Inflammatory macrophage (primary cell): ENCODE results near the gene ACAD8.
"Not testable (repeated sequence)": the region's sequence is repeated elsewhere in the genome, so short reads cannot be mapped to it uniquely, and the experiment has no call there.

Experiments
- DNase-seq, 2 donors: peaks; one replicate each; pipeline ENCODE4 v3.0.0-alpha.2; 2020 to 2022

ACAD8 gene

DNA sequence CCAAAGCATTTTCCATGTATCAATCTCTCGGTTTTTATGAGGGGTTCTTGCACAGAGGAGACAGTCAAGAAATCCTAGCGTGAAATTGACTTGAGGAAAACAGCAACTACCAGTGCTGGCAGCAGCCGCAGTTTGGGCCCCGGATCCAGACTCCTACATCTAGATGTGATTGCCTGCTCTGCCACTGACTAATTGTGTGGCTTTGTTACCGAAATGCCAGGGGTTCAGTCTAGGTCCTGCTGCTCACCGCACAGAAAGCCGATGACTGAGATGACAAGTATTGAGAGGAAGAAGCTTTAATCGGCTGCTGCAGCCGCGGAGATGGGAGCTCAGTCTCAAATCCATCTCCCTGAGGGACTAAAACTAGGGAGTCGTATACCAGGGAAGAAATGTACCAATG is 14.6 kb downstream of the ACAD8 start:
- no peak for DNase-seq

DNA sequence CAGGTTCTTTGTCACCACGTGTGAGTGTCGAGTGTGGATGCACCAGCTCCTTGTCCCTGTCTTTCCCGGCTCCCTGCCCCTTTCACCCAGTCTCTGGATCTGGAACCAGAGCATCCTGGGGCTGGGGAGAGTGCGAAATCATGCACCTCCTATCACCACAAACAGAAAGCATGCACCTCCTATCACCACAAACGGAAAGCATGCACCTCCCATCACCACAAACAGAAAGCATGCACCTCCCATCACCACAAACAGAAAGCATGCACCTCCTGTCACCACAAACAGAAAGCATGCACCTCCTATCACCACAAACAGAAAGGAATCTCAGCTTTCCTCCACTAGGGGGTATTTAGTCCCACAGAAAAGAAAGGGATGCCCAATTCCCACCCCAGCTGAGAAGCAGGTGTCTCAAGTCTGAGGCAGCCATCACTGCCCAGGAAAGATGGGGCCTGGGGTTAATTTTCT is 16.9 kb downstream of the ACAD8 start:
- DNase-seq = no peak

GRCh38 chr11:134271978-134272377 is 18.6 kb downstream of the ACAD8 start:
- no peak for DNase-seq

DNA sequence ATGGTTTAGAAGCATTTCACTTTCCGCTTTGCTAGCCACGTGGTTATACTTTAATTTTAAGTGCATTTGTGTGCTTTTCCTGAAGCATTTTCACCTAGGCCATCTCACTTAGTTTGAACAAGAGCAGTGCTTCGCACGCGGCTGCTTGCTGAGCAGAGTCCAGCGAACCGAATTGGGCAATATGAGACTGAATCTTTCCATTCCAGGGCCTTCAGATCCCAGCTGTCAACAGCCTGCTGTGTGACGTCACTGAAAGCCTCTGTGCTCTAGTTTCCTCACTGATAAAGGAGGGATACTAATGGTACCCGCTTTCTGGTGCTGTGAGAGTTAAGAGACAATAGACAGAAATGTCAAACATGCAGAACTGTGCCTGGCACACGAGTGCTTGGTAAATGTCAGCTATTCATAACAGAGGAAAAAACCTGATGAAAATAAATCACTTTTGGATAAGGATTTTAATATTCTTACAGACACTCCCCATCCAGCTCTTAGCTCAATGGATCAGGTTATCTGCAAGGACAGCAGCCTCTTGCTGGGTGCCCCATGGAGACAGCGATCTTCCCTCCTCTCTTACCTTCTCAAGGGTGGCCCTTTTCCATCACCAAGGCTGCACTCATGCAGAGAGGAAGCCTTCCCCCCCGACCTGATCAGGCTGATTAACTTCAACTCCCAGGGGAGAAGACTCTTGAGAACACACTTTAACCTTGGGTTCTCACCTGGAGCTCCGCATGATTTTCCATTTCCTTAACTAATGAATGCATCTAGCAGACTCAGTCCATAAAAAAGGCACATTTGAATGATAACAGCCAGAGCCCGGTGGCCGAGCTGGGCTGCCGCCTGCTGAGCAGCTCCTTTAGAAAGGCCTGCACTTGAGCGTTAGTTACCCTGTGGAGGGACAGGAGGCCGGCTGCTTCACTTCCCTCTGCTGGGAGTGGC is 19.3 kb downstream of the ACAD8 start:
- DNase-seq = no peak

DNA sequence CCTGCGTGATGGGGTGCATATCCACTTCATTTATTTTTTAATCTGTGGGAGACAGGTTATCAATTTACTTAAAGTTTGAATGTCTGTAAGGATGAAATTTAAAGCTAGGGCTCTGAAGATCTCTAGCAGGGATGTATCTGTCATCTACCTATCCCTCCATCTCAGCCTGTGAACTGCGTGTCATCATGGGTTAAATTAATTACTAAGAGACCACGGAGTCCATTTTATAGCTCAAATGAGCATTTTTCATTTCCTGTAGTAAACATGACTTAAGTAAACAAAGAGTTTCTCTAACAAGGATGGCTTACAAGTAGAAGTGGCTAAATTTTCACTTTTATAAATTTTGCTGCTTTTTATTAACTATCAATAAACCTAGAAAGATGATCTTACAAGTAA is 19.9 kb downstream of the ACAD8 start:
- no peak for DNase-seq

DNA sequence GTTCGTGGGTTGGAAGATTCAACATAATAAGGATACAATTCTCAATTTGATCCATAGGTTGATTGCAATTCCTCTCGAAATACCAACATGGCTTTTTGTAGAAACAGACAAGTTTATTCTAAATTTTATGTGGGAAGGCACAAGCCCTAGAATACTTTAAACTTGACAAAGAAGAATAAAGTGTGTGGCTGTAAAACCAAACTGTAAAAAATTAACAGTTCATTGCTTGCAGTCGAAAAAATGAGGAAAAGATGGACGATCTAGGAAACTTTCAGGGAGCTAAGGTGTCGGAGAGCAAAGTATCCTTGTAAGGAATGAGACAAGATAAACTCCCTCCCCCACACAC is 21.8 kb downstream of the ACAD8 start:
- no peak for DNase-seq

GRCh38 chr11:134275534-134276395 is 22.4 kb downstream of the ACAD8 start, which contains the start of gene GLB1L3:
Gene GLB1L3 (plus strand): TSS chr11:134276379. CDS start chr11:134276741, 362 bp downstream.
- peak; percentile 32 to 41 for DNase-seq

DNA sequence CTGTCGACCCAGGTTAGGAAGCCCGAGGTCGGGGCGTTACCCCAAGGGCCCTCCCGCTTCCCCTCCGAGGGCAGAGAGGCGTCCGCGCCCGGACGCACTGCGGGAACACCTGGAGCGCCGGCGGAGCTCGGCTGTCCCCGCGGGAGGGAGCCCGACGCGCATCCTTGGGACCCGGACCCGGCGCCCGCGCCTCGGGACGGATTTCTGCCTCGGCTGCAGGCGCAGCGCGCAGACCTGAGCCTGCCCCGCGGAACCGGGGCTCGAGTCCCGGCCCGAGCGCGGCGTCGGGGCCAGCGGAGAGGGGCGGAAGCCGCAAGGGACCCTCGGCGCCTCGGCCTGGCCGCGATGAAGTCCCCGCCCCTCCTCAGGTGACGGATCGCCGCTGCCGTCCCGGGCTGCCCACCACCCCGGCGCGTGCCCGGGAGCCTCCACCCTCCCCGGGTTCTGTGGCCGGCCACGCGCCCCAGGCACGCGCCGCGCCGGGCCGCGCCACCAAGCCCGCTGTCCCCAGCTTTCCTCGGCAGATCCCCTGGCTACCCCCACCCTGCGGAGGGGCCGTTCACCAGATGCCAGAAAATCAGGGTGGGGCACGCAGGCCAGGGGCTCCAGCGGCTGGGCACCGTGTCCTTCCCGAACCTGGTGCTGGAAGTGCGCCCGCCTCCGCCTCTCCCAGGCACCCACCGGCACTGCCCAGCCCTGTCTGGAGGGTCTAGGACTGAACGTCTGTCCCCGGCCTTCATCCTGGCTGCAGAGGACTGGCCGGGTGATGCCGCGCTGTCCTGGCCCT is 23.2 kb downstream of the ACAD8 start:
- DNase-seq = no peak

GRCh38 chr11:134277183-134278001 is 24.0 kb downstream of the ACAD8 start:
- DNase-seq = no peak

DNA sequence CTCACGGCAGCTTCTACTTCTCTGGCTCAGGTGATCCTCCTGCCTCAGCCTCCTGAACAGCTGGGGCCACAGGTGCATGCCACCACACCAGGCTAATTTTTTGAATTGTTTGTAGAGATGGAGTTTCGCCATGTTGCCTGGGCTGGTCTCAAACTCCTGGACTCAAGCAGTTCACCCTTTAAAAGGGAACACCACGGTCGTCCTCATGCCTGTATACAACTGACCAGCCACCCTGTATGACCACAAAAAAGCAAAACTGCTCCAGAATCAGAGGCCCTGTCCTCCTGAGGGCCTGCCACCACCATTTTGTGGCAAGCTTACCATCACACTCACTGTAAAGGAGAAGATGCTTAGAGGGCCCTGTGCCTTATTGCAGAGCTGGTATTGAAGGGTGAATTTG is 25.0 kb downstream of the ACAD8 start:
- DNase-seq = no peak

DNA sequence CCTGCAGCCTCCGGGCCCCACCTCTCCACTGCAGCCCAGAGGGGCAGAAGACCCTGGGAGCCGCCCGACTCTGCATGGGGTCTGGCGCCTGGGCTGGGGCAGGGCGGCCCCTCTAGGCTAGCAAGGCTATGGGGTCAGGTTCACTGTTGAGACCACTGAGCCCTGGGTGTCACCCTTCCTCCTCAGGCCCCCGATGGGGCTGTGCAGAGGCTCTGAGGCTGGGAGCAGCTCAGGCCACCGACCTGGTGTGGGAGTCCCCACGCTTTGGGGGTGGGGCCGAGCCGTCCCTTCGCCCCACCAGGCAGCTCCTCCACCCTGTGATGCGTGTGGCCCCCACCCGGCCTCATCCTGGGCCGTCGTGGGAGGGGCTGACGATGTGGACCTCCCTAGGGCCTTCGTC is 28.3 kb downstream of the ACAD8 start:
- not testable (repeated sequence) for DNase-seq

DNA sequence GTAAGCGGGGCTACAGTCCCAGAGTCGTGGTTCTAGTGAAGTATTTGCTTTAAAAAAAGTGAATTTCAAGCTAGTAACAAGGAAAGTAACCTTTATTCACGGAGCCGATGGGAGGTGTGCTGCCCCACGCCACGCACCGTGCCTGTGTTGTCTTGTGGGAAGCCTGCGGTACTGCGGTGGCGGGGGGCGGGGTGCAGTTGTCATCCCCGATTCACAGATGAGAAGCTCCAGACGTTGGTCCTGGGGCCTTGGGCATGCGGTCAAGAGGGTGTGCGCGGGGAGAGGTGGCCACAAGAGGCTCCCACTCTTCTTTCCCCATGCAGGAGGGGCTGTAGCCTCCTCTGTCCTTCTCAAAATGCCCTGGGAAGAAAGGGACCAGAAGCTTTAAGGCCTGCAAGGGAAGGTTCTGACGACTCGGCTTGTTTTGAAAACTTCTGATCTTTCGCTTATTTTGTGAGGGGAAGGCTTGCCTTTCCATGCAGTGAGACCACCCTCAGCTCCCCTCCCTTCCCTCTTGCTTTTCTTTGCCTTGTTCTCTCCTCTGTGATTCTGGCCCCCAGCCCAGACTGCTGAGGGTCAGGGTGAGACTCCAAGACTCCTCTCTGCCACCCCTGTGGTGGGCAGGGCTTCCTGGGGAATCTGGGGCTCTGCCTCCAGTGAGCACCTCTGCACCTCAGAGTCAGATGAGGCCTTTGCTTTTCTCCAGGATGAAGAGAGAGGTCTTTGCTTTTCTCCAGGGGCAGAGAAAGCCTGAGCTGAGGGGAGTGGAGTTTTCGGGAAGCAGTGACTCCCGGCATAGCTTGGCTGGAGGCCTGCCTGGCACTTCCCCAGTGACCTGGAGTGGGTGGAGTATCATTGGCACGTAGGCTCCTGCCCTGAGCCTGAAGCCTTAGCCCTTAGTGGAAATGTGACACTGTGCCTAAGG is 29.0 kb downstream of the ACAD8 start:
- no peak for DNase-seq

DNA sequence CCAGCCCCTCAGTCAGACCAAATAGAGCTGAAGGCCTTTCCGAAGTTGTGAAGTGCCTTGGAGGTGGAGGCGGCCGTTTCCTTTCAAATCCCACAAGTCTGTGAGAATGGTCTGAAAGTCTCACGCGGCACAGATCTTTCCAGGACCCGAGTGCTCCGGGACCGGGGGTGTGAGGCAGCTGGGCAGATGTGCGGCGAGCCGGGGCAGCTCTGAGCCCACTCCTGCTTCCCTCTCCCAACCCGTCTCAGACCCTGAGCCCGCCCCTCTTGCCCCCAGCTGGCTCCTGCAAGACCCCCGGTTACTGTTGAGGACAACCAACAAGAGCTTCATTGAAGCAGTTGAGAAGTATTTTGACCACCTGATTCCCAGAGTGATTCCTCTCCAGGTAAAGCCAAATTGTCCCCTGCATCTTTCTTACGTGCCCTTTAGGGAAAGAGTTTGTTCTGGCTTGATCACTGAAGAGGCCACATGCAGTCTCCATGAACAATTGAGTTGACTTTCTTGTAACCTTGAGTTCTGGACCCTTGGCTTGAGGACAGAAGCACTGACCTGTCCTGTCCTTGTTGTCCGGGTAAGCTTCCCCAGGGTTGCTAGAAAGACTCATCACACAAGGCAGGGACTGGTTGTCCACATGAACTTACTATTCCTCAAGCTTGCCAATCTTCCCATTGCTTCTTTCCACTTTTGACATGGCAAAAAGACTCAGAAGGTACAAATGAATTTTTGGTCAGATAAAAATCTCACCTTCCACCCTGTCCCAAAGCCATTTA is 30.3 kb downstream of the ACAD8 start:
- DNase-seq = no peak

DNA sequence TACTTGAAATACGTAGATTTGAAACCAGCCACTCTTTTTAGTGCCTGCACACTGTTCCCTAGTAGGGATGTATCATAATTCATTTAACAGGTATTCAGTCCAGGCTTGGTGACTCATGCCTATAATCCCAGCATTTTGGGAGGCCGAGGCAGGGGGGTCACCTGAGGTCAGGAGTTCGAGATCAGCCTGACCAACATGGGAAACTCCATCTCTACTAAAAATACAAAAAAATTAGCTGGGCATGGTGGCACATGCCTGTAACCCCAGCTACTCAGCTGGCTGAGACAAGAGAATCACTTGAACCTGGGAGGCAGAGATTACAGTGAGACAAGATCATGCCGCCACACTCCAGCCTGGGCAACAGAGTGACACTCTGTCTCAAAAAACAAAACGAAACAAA is 31.0 kb downstream of the ACAD8 start:
- DNase-seq = not testable (repeated sequence)

- DNase-seq = no peak
These were observed 34.2 kb downstream of the ACAD8 start for GRCh38 chr11:134287561-134287960.

DNA sequence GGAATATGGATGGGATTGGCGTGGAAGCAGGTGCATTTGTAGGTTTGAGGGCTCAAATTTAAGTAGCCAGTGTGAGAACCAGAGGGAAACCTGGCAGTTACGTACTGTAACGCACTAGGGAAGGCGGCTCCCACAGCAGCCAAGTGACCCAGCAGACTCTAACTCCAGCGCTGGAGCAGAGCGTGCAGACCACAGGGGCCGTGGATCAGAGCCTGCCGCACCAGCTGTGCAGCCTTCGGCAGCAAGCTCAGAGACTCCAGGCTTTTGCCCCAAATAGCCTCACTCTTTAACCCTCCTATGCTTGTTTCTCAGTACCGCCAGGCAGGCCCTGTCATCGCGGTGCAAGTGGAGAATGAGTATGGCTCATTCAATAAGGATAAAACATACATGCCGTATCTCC is 35.1 kb downstream of the ACAD8 start:
- DNase-seq = no peak

GRCh38 chr11:134289167-134289566 is 35.8 kb downstream of the ACAD8 start:
- DNase-seq = no peak

- DNase-seq = no peak
These were observed 36.4 kb downstream of the ACAD8 start for GRCh38 chr11:134289789-134290188.

GRCh38 chr11:134290646-134291045 is 37.3 kb downstream of the ACAD8 start:
- no peak for DNase-seq

DNA sequence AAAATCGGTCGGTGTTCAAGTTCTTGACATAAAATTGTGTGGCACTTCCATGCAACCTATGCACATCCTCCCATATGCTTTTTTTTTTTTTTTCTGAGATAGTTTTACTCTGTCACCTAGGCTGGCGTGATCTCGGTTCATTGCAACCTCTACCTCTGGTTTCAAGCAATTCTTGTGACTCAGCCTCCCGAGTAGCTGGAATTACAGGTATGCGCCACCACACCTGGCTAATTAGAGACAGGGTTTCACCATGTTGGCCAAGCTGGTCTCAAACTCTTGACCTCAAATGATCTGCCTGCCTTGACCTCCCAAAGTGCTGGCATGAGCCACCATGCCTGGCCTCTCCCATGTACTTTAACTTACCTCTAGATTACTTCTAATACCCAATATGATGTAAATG is 37.8 kb downstream of the ACAD8 start:
- no peak for DNase-seq
